Ascending aorta (tissue), 2 donors: Measurements from ENCODE around the gene DIAPH2. TPM values are rescaled to one million over a fixed set of nuclear protein-coding genes. Genes with fewer than 3 reads are reported as not detected.

Experiments used
- DNase-seq, 2 donors: peaks; one replicate each; pipeline ENCODE4 v3.0.0-alpha.2; 2019; ENCODE audit warnings: low spot score in 2 of 2
- H3K27ac ChIP-seq, 2 donors: fragments of 200-600 bp; sonication (generic); one replicate each; pipeline ENCODE4 v1.5.1; 2016 to 2017; ENCODE audit warnings: mild to moderate bottlenecking in 1 of 2
- H3K27me3 ChIP-seq: fragments of 200-600 bp; sonication (generic); one replicate; pipeline ENCODE4 v1.5.1; 2017
- H3K36me3 ChIP-seq, 2 donors: fragments of 200-600 bp; sonication (generic); one replicate each; pipeline ENCODE4 v1.5.1; 2016
- H3K4me1 ChIP-seq, 2 donors: fragments of 200-600 bp; sonication (generic); one replicate each; pipeline ENCODE4 v1.5.1; 2016 to 2017; ENCODE audit warnings: mild to moderate bottlenecking in 1 of 2
- H3K4me3 ChIP-seq, 2 donors: fragments of 200-600 bp; sonication (generic); one replicate each; pipeline ENCODE4 v1.5.1; 2016 to 2017; ENCODE audit warnings: mild to moderate bottlenecking in 1 of 2
- H3K9me3 ChIP-seq, 2 donors: fragments of 200-600 bp; sonication (generic); one replicate each; pipeline ENCODE4 v1.5.1; 2016
- CTCF ChIP-seq, 3 experiments: fragments of 200-600 bp in 2 of 3; fragments of 450-650 bp in 1 of 3; sonication (generic) in 2 of 3; IDR thresholded peaks; one replicate each; pipeline ENCODE4 v1.5.1; 2016 to 2019; ENCODE audit warnings: antibody characterized with exemption in 3 of 3, mild to moderate bottlenecking in 1 of 3, moderate library complexity in 1 of 3
- intact Hi-C: fragments of 100-400 bp; cut with DNase I; formaldehyde crosslinking; loops from one replicate; pipeline ENCODE4 v1.15.1; 2023
- total RNA-seq: library from RNA; depleted of rRNA; stranded (reverse); fragments of >200 nt; gene quantifications from one replicate; pipeline ENCODE4 v1.1.0, GENCODE V29; 2016

DIAPH2 gene
- total RNA-seq, 1 donor from 2014 or later: 27.9 TPM

- intact Hi-C loops: no loop called here
- TF ChIP-seq CTCF (IDR thresholded peaks at IDR 0.05): no peak
These were observed 30.8 kb downstream of the DIAPH2 start for GRCh38 chrX:96715481-96715880.

GRCh38 chrX:96719161-96719875 is 34.7 kb downstream of the DIAPH2 start:
- H3K36me3 ChIP-seq: no peaks in the 10 kb centered on the region
- intact Hi-C loops: no loop called here
- H3K9me3 ChIP-seq: no peaks in the 10 kb centered on the region
- no peak for DNase-seq
- TF ChIP-seq CTCF (IDR thresholded peaks at IDR 0.05): no peak
- H3K27ac ChIP-seq: no peak overlapping the region
- H3K27me3 ChIP-seq: no peaks in the 10 kb centered on the region
- H3K4me1 ChIP-seq: no peaks in the 10 kb centered on the region
- H3K4me3 ChIP-seq: no peak overlapping the region

More at GRCh38 chrX:96715481-96715880, 30.8 kb downstream of the DIAPH2 start:
- H3K4me3 ChIP-seq: no peak overlapping the region
- DNase-seq: no peak
- no peaks in the 10 kb centered on the region for H3K9me3 ChIP-seq
- H3K4me1 ChIP-seq: no peaks in the 10 kb centered on the region
- no peak overlapping the region for H3K27ac ChIP-seq
- no peaks in the 10 kb centered on the region for H3K36me3 ChIP-seq
- no peaks in the 10 kb centered on the region for H3K27me3 ChIP-seq

- no peaks in the 10 kb centered on the region for H3K27me3 ChIP-seq
- intact Hi-C loops: no loop called here
- TF ChIP-seq CTCF (IDR thresholded peaks at IDR 0.05): no peak
- no peaks in the 10 kb centered on the region for H3K4me1 ChIP-seq
- no peaks in the 10 kb centered on the region for H3K36me3 ChIP-seq
- no peak overlapping the region for H3K4me3 ChIP-seq
- H3K9me3 ChIP-seq: no peaks in the 10 kb centered on the region
- no peak overlapping the region for H3K27ac ChIP-seq
- DNase-seq: no peak
These were observed 36.7 kb downstream of the DIAPH2 start for GRCh38 chrX:96721354-96721753.

- Histone ChIP-seq H3K27me3 (no peaks in the 10 kb centered on the region), H3K4me1 (no peaks in the 10 kb centered on the region), H3K27ac (no peak overlapping the region), H3K36me3 (no peaks in the 10 kb centered on the region), H3K4me3 (no peak overlapping the region), H3K9me3 (no peaks in the 10 kb centered on the region)
- intact Hi-C loops: no loop called here
- TF ChIP-seq CTCF (IDR thresholded peaks at IDR 0.05): no peak
- no peak for DNase-seq
These were observed 38.1 kb downstream of the DIAPH2 start for GRCh38 chrX:96722781-96723180.

- H3K9me3 ChIP-seq: no peaks in the 10 kb centered on the region
- H3K4me1 ChIP-seq: no peaks in the 10 kb centered on the region
- TF ChIP-seq CTCF (IDR thresholded peaks at IDR 0.05): no peak
- H3K4me3 ChIP-seq: no peak overlapping the region
- no peak overlapping the region for H3K27ac ChIP-seq
- no peak for DNase-seq
- intact Hi-C loops: no loop called here
- no peaks in the 10 kb centered on the region for H3K27me3 ChIP-seq
- no peaks in the 10 kb centered on the region for H3K36me3 ChIP-seq
These were observed 44.4 kb downstream of the DIAPH2 start for GRCh38 chrX:96729053-96729452.
